ENCODE data around the gene SAMD7. TPM values are rescaled to one million over a fixed set of nuclear protein-coding genes. Genes with fewer than 3 reads are reported as not detected.

Gene SAMD7
- total RNA-seq, 1 experiment from 2014 or later: not detected

DNA sequence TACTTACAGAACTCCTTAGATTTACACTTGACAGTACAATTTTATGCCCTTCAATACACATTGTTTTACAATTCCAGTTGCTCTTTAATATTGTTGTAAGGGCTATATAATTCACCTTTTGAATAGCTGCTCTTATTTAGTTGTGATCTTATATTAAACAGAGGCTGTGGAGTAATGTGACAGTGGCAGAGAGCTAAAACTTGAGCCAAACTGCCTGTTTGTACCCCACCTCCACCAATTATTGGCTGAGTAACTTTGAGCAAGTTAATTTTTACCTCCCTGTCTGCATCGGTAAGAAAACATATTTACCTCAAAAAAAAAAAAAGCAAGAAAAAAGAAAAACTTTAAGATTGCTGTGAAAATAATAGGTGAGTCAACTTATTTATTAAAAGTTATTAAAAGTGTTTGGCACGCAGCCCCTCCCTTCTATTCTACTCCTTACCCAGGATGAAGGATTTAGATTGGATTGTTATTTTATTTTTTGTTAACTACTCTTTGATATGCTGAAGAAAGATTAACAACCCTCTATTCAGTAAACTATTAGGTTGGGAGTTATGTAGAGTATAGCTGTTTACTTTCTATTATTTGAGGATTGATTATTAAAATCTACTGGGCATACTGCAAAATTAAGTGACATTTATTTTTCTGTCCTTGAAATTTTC is 57.0 kb downstream of the SAMD7 start:
- TF ChIP-seq, protein P1, sequence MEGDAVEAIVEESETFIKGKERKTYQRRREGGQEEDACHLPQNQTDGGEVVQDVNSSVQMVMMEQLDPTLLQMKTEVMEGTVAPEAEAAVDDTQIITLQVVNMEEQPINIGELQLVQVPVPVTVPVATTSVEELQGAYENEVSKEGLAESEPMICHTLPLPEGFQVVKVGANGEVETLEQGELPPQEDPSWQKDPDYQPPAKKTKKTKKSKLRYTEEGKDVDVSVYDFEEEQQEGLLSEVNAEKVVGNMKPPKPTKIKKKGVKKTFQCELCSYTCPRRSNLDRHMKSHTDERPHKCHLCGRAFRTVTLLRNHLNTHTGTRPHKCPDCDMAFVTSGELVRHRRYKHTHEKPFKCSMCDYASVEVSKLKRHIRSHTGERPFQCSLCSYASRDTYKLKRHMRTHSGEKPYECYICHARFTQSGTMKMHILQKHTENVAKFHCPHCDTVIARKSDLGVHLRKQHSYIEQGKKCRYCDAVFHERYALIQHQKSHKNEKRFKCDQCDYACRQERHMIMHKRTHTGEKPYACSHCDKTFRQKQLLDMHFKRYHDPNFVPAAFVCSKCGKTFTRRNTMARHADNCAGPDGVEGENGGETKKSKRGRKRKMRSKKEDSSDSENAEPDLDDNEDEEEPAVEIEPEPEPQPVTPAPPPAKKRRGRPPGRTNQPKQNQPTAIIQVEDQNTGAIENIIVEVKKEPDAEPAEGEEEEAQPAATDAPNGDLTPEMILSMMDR (conservative IDR thresholded peaks at IDR 0.05; ENCODE audit: low read depth, low read length): no peak
- TF ChIP-seq EZH2 (IDR thresholded peaks at IDR 0.05; ENCODE audit: borderline replicate concordance, low read depth, low read length, poor library complexity, severe bottlenecking): no peak
- intact Hi-C loops (cut with micrococcal nuclease; ENCODE audit: unreplicated experiment): loop anchor here (10.0 kb wide), 1 partner anchor 204 kb away; the partner anchor contains the start of genes ACTRT3 and TERC
- Histone ChIP-seq H3K27ac (ENCODE audit: low read depth, low read length, poor library complexity, severe bottlenecking) (no peak overlapping the region), H3K36me3 (ENCODE audit: insufficient read depth, low read length, poor library complexity, severe bottlenecking) (no peaks in the 10 kb centered on the region), H3K9me3 (ENCODE audit: low read depth, low read length, poor library complexity, severe bottlenecking) (no peaks in the 10 kb centered on the region), H3K4me3 (ENCODE audit: low read depth, low read length, poor library complexity, severe bottlenecking) (peak overlapping the region; percentile 88), H3K27me3 (replicated peaks; ENCODE audit: insufficient read depth, low read depth, low read length, poor library complexity) (no peaks in the 10 kb centered on the region), H3K4me1 (ENCODE audit: insufficient read depth, low read length, poor library complexity, severe bottlenecking) (peaks cover 17% of the 10 kb centered on the region)
- DNase-seq (ENCODE audit: low spot score): no peak
- ChIA-PET POLR2A (ENCODE audit: low non-redundant PET) (interaction anchor here (0.7 kb wide), 1 partner anchor 54 kb away, joined by 4 read pairs; no protein-coding TSS in a partner anchor), CTCF (no interaction called here)
- BruUV-seq (replicated peaks): TSS peak; percentile 25

GRCh38 chr3:169969174-169970095 is 58.1 kb downstream of the SAMD7 start:
- no peak overlapping the region for H3K4me3 ChIP-seq (ENCODE audit: low read depth, low read length, poor library complexity, severe bottlenecking)
- TF ChIP-seq, protein P1 (conservative IDR thresholded peaks at IDR 0.05; ENCODE audit: low read depth, low read length): no peak
- TF ChIP-seq EZH2 (IDR thresholded peaks at IDR 0.05; ENCODE audit: borderline replicate concordance, low read depth, low read length, poor library complexity, severe bottlenecking): no peak
- no peaks in the 10 kb centered on the region for H3K9me3 ChIP-seq (ENCODE audit: low read depth, low read length, poor library complexity, severe bottlenecking)
- DNase-seq (ENCODE audit: low spot score): no peak
- intact Hi-C loops (cut with micrococcal nuclease; ENCODE audit: unreplicated experiment): loop anchor here (10.0 kb wide), 1 partner anchor 205 kb away; the partner anchor contains the start of genes ACTRT3 and TERC
- no TSS peak for BruUV-seq (replicated peaks)
- ChIA-PET CTCF (no interaction called here), POLR2A (ENCODE audit: low non-redundant PET) (no interaction called here)
- H3K27me3 ChIP-seq (replicated peaks; ENCODE audit: insufficient read depth, low read depth, low read length, poor library complexity): no peaks in the 10 kb centered on the region
- no peaks in the 10 kb centered on the region for H3K36me3 ChIP-seq (ENCODE audit: insufficient read depth, low read length, poor library complexity, severe bottlenecking)
- H3K4me1 ChIP-seq (ENCODE audit: insufficient read depth, low read length, poor library complexity, severe bottlenecking): peaks cover 17% of the 10 kb centered on the region
- no peak overlapping the region for H3K27ac ChIP-seq (ENCODE audit: low read depth, low read length, poor library complexity, severe bottlenecking)

DNA sequence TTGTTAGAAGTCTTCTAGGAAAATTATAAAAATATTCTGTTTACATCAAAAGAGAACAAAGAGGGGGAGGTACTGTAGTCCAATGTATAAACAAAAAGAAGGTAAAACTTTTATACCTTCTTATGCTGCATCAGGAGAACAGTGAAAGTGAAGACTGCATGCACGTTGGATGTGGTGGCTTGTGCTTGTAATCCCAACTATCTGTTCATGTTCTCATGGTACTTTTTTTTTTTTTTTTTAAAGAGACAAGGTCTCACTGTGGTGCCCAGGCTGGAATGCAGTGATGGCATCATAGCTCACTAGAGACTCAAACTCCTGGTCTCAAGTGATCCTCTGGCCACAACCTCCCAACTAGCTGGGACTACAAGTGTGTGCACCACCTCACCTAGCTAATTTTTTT is 59.5 kb downstream of the SAMD7 start:
- POLR2A ChIA-PET (ENCODE audit: low non-redundant PET): no interaction called here

More for the DNA sequence above, 59.5 kb downstream of the SAMD7 start:
- TF ChIP-seq EZH2 (IDR thresholded peaks at IDR 0.05; ENCODE audit: borderline replicate concordance, low read depth, low read length, poor library complexity, severe bottlenecking): no peak
- TF ChIP-seq, protein P1 (conservative IDR thresholded peaks at IDR 0.05; ENCODE audit: low read depth, low read length): no peak
- CTCF ChIA-PET: interaction anchor here (0.6 kb wide), 1 partner anchor 10 kb away, joined by 3 read pairs; no protein-coding TSS in a partner anchor
- Histone ChIP-seq H3K27me3 (replicated peaks; ENCODE audit: insufficient read depth, low read depth, low read length, poor library complexity) (no peaks in the 10 kb centered on the region), H3K9me3 (ENCODE audit: low read depth, low read length, poor library complexity, severe bottlenecking) (no peaks in the 10 kb centered on the region), H3K36me3 (ENCODE audit: insufficient read depth, low read length, poor library complexity, severe bottlenecking) (peaks cover 4% of the 10 kb centered on the region), H3K4me3 (ENCODE audit: low read depth, low read length, poor library complexity, severe bottlenecking) (no peak overlapping the region), H3K4me1 (ENCODE audit: insufficient read depth, low read length, poor library complexity, severe bottlenecking) (peaks cover 17% of the 10 kb centered on the region), H3K27ac (ENCODE audit: low read depth, low read length, poor library complexity, severe bottlenecking) (no peak overlapping the region)
- DNase-seq (ENCODE audit: low spot score): no peak
- intact Hi-C loops (cut with micrococcal nuclease; ENCODE audit: unreplicated experiment): no loop called here
- no TSS peak for BruUV-seq (replicated peaks)

Data from A673 (cell line).